HG03175 (cell line): ENCODE data around the gene SHC2.

Source experiments
- ATAC-seq: cut with Tn5 transposase; IDR thresholded peaks from one replicate; pipeline ENCODE4 v1.9.1; 2021; ENCODE audit warnings: mild to moderate bottlenecking, moderate library complexity; ENCODE audit not compliant: unreplicated experiment

SHC2 gene

DNA sequence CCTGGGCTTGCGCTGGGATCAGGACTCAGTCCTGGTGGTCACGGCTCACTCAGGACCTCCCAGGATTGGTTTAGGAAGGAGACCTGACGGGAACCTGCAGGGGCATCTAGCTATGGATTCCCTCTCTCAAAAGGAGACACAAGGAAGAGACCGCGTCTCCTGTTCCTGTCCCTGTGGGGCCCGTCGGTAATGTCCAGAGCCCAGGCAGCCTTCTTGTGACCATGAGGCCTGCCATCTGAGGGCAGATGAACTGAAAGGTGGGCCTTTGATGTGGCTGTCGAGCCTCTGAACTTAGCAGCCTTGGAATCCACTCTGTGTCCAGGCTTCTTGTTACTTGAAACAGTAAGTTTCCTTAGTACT lies 84.7 kb downstream of the SHC2 start:
- no peak for ATAC-seq

DNA sequence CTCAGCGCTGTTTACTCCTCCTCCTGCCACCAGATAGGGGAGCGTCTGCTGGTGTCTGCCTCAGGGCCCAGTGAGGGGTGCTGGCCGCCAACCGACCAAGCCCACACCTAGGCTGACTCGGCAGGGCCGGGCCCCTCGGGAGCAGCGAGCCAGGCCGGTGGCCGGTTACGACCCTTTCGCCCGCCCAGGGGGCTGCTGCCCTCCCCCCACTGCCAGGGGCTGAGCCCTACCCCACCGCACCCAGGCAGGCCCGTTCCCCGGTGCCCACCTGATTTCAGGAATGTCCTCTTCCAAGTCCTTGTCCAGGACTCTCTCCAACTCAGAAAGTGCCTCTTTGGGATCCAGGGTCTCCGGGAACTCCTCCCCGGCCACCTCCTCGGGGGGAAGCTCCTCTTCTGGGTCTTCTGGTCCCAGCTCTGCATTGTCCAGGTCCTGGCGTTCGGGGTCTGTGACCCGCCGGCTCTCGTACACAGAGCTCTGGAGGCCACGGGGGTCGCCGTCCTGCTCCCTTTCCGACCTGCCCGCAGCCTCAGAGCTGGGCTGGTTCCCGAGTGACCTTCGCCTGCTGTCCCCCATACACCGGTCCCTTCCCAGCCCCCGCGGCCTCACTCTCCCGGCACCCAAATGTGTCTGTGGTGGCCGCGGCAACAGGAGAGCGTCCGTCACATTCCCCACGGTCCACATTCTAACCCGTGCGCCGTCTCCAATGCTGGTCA lies 85.3 kb downstream of the SHC2 start:
- no peak for ATAC-seq

DNA sequence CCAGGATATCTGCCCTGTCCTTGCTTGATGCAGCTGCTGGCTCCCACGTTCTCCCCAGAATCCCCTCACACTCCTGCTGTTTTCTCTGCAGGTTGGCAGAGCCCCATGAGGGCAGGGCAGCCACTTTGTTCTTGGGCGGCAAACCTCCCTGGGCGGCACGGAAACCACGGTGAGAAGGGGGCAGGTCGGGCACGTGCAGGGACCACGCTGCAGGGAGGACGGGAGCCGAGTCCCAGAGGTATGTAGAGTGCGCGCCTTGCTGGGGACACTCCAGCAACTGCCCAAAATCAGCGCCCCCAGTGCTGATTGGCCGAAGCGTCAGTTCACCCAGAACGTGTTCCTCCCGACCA lies 86.0 kb downstream of the SHC2 start:
- no peak for ATAC-seq

DNA sequence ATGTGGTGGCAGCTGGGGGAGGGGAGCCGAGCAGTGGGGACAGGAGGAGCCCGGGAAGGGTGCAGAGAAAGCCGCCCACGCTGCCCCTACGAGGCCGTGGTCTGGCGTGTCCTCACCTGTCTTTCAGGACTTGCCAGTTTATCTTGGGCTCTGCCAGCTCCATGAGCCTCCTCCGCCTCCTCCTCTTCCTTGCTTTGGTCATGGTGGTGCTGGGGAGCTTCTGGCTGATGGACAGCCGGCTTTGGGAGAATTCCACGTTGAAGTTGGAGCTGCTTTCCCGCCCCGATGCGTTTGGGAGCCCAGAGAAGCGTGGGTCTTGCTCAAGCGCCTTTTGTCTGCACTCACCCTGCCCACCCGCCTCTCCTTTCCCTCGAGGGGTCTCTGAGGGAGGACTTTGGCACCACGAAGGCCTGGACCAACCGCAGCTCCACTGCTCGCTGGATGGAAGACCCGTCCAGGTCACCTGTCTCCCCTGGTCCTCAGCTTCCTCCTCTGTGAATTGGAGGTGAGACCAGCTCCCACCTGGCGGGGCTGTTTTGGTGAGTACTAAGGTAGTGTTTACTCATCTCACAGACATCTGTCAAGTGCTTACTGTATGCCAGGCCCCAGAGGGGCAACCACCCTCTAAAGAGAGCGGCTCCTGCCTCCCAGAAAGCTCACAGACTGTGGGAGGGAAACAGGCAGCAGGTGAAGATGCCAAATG lies 86.5 kb downstream of the SHC2 start:
- no peak for ATAC-seq

DNA sequence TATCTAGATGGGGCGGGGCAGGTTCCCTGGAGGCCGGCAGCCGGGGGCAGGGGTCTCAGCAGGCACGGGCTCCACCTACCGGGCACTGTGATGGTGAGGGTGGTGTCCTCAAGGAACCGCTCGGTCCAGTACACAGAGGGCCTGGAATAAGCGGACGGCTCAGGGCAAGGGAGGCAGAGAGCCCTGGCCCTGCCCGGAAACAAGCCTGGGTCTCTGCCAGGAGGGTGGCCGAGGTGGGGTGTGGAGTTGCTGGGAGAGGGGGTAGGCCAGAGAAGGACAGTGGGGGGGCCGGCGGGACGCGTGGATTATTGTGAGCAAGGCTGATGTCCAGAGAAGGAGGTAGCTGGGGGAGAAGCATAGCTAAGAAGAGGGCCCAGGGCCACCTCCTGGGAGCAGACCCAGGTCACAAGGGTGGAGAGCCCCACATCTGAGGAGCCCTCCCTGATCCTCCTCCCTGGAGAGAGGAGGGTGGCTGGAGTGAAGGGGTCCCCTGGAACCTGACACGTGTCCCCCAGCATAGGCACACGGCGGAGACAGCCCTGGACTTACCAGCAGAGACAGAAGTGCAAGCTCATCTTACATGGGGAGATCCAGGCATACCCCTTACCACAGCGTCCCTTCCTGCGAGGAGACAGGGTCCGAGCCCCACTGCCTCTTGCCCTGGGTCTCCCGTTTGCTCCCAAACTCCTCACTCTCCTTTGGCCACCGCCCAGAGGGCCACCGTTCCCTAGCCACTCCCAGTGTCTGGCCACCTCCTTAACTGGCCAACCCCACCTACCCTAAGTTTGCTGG lies 87.2 kb downstream of the SHC2 start:
- no peak for ATAC-seq

DNA sequence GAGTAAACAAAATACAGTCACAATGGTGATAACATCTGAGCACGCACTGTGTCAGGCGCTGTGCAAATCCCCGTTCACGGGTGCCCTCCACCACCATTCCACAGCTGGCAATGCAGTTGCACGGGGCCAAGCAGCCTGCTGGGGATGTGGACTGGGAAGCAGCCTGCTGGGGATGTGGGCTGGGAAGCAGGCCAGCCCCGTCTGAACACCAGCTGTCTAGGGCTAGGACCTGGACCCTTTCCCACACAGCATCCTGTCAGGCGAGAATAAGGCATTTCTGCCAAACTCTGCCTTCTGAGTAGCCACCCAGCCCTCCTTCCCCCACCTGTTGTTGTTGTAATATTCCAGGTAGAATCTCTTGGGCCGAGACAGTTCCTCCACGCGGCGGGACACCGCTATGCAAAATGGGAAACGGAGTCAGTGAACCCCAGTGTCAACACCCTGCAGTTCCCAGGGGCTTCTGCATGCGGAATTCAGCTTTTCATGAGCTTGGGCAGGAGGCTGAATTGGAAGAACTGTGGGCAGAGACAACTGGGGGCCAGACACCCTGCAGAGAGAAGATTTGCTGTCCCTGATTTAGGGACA lies 88.4 kb downstream of the SHC2 start:
- no peak for ATAC-seq

DNA sequence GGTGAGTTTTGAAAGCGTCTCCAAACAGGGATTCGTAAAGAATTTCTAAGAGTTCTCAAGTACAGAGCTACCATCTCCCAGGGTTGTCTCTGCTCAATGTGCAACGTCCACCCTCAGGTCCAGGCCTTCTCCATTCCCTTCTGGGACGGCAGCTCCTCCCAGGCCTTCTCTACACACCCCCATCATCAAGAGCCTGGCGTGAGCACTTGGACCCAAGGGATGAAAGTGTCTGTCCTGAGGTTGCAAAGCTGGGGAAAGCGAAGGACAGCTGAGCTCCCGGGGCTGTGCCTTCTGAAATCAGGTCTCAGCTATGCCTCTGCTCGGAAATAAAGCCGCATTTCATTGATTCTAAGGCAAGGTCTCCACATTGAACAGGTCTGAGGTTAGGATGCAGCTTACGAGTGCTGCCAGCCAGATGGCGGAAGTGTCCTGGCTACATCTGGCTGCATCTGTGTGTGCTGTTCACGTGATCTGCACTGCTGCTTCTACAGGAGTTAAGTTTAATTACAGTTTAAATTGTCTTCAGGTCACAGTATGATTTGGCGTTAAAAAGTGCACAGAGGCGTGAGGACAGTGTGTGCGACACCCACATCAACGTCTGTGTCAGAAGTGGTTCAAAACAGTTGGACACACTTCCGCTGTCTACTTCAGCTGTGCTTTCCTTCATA lies 89.2 kb downstream of the SHC2 start:
- no peak for ATAC-seq

DNA sequence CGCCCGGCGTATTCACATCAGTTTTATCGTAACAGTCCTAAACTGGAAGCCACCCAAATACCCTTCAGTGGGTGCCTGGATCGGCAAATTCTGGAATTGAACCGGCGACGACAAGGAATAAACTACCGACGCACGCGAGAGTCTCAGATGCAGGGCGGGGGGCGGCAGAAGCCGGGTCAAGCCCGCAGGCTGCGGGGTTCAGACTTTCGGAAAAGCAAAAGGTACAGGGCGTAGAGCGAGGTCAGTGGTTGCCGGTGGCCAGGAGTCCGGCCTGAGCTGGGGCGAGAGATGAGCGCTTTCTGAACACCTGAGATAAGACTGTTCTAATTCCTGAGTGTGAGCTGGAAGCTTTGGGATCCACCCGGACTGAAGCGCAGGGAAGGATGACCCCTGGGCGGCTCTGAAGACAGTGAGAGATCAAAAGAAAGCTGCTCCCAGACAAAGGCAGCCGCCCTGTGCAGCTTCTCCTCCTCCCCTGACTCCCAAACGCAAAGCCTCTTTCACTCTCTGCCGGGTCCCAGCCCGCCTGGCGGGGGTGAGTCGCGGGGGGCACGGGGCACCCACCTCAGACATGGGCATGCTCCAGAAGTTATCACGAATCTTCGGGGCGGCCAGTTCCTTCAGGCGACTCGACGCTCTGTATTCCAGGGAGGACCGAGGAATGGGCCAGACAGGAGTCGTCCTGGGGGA lies 90.0 kb downstream of the SHC2 start:
- ATAC-seq = no peak

DNA sequence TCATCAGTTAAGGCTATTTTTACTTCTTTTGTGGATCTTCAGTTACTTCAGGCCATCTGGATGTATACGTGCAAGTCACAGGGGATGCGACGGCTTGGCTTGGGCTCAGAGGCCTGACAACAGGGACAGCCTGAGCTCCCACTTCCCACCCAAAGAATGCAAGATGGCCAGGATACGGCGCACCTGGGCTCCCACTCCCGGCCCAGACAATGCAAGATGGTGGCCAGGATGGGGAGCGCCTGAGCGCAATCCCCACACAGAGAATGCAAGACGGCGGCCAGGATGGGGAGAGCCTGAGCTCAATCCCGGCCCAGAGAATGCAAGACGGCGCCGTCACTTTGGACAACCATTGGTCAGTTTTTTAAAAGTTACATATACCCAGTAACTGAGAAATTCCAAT lies 91.0 kb downstream of the SHC2 start:
- no peak for ATAC-seq

DNA sequence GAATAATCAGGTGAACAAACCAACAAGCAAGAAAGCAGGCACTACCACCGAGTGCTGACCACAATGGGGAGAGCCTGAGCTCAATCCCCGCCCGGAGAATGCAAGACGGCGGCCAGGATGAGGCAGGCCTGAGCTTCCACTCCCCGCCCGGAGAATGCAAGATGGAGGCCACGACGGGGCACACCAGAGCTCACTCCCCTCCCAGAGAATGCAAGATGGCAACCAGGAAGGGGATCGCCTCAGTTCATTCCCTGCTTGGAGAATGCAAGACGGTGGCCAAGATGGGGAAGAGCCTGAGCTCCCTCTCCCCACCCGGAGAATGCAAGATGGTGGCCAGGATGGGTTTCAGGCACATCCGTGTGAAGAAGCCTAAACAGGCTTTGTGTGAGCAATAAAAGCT lies 91.6 kb downstream of the SHC2 start:
- no peak for ATAC-seq

DNA sequence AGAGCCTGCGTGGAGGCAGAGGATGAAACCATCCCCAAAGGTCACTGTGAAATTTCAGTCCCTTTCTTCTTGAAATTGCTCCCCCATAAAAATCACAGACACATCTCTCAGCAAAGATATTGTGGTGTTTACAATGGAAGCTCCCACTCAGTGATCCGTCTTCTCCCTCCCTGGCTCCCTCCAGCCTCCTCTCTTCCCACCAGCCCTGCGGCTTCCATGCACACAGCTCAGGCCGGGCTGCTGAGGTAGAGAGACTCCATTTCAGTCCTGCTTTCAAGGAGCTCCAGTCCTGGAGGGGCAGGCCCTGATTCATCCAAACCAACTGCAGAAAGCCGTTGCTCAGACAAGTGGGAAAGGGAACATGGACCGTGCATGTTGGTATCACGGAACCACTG lies 92.2 kb downstream of the SHC2 start:
- no peak for ATAC-seq

DNA sequence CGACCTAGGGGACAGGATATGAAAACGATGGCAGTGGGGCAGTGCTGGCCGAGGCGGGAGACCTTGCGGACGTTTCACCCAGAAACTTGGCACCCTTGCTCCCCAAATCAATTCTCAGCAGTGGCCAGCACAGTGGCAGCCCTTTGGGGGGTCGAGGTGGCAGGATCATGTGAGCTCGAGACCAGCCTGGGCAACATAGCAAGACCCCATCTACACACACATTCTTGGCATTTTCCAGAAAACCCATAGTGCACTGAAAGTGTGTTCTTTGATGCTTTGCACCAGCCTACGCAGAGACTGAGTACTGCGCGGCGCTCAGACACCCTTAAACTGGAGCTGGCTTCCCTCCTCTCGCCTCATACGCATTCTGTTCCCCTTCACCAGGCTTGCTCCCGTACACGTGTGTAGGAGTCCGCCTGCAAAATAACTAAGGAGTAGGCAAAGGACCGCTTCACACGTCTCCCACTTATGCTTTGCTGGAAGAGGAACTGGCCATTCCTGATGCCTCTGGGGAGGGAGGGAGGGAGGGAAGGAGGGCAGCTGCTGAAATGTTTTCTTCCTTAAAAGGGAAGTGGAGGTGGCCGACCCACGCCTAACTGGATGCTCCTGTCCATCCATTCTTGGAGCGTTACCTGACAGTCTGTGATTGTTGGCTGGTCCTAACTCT lies 92.7 kb downstream of the SHC2 start:
- no peak for ATAC-seq

DNA sequence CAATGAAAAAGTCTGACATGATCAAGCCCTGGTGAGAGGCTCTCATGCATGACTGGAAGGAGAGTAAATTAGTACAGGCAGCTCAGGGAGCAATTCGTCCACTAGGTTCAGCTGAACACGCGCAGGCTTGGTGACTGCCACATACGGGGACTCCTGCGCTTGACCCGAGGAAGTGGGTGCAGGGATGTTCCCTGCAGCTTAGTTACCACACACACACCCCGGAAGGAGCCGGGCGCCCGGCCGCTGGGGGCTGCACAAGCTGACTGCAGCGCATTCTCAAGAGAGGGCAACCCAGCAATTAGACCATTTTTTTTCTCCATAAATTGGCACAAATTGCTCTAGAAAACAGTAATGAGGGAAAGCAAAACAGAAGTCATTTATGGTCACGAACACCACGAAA lies 93.3 kb downstream of the SHC2 start:
- ATAC-seq = no peak

DNA sequence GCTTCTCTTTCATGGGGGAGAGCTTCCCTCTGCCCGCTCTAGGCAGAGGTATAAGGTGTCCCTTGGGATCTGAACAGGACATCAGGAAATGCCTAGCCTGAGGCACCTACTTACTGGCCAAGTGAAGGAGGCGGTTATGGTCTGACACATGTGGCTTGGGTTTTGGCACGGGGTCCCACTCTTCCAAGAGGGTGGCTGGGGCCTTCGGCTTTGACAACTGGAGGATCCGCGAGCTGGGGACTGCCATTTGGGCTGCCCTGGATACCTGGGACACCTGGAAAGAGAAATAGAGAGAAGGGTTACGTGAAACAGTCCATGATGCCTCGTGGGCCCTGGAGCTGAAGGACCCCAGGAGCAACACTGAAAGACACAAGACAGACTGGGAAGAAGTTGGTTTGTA lies 93.9 kb downstream of the SHC2 start:
- ATAC-seq = no peak
